G401 (cell line): ENCODE data around the gene KLRC3. TPM values are rescaled to one million over a fixed set of nuclear protein-coding genes. Genes with fewer than 3 reads are reported as not detected.

ENCODE experiments used
- total RNA-seq: library from RNA; depleted of rRNA; stranded (reverse); fragments of >200 nt; shearing (Covaris generic); gene quantifications from 2 replicates; pipeline ENCODE4 v1.2.3, GENCODE V29; 2014; rRNA removed

Gene KLRC3
- total RNA-seq, 1 experiment from 2014 or later = not detected

Other genes with a start within 250 kb of the KLRC3 start
- gene OLR1, start 248.5 kb downstream of the KLRC3 start, total RNA-seq = 0.37 and 4.3 TPM in 2 replicates
- 0.68 TPM in 1 of 2 replicates, not detected in the other for gene TMEM52B, start 241.6 kb downstream of the KLRC3 start, total RNA-seq
- gene GABARAPL1, start 207.7 kb downstream of the KLRC3 start, total RNA-seq = 37.6 and 88.9 TPM in 2 replicates
- gene KLRD1, start 112.7 kb downstream of the KLRC3 start, total RNA-seq = not detected in 2 replicates
- not detected in 2 replicates for gene KLRK1, start 30.6 kb downstream of the KLRC3 start, total RNA-seq
- gene KLRC4, start 10.8 kb downstream of the KLRC3 start, total RNA-seq = not detected in 2 replicates
- gene KLRC2, start 15.4 kb upstream of the KLRC3 start, total RNA-seq = not detected in 2 replicates
- not detected in 2 replicates for gene KLRC1, start 32.8 kb upstream of the KLRC3 start, total RNA-seq
- gene EIF2S3B, start 85.3 kb upstream of the KLRC3 start, total RNA-seq = 2.2 and 3.3 TPM in 2 replicates
- gene MAGOHB, start 193.0 kb upstream of the KLRC3 start, total RNA-seq = 28.7 and 31.3 TPM in 2 replicates